CD4-positive, alpha-beta T cell treated with Interleukin-6 for 4 hours (primary cell): ENCODE measurements around the gene HNMT.

Source experiments
- DNase-seq: peaks from one replicate; pipeline ENCODE4 v3.0.0-alpha.2; 2020; ENCODE audit warnings: mixed read lengths

The HNMT gene

DNA sequence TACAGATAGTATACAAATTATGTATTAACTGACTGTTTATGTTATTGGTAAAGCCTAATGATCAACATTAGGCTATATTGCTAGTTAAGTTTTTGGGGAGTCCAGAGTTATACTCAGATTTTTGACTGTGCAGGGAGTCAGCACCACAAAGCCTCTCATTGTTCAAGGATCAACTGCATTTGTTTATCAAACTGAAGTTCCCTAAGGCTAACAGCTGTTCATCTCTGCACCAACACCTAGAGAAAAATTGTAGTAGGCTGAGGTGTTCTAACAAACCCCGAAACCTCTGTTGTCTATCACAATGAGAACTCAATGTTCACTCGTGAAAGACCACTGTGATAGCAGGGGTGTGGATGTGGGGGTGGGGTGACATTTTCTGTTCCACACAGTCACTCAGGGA, 97.7 kb downstream of the HNMT start:
- no peak for DNase-seq

DNA sequence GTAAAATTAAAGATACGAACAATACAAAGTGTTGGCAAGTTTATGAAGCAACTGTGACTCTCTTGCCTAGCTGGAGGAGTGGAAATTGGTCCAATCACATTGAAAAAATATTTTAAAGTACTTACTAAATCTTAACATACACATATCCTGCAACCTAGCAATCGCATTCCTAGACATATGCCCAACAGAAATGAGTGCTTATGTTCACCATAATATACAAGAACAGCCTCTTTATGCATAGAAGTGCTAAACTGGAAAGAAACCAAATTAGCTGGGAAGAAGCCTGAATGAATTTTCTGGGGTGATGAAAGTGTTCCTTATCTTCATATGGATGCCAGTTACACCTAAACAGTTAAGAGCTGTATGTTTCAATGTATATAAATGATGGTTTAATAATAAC, 98.9 kb downstream of the HNMT start:
- no peak for DNase-seq
